ENCODE measurements around the gene ABCG1. TPM values are rescaled to one million over a fixed set of nuclear protein-coding genes. Genes with fewer than 3 reads are reported as not detected.

The ABCG1 gene
- polyA plus RNA-seq, 1 donor from 2014 or later: 11.6 TPM

DNA sequence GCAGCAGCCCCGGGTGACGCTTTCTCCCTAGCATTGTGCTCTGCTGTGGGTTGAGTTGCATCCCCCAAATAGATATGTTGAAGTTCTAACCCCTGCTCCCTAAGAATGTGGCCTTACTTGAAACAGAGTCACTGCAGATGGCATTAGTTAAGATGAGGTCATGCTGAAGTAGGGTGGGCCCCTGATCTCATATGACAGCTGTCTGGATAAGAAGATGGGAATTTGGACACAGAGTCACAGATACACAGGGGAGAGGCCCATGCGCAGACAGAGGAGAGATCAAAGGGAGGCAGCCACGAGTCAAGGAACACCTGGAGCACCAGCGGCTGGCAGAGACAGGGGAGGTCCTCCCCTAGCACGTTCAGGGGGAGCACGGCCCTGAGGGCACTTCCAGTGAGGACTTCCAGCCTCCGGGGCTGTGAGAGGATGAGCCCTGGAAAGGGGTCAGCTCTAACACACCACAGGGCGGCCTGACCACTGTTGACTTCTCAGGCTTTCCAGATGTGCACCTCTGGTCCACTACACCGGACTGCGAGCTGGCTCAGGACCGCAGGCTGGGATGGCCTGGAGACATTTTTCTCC lies 46.4 kb downstream of the ABCG1 start:
- Mint-ChIP-seq H3K4me1 (peaks cover 8 to 12% (median 8%) of the 10 kb centered on the region in 3 donors), H3K27me3 (peaks cover 2% of the 10 kb centered on the region), H3K9me3 (no peaks in the 10 kb centered on the region), H3K27ac (no peak overlapping the region), H3K36me3 (peaks cover 7% of the 10 kb centered on the region), H3K4me3 (no peak overlapping the region)

DNA sequence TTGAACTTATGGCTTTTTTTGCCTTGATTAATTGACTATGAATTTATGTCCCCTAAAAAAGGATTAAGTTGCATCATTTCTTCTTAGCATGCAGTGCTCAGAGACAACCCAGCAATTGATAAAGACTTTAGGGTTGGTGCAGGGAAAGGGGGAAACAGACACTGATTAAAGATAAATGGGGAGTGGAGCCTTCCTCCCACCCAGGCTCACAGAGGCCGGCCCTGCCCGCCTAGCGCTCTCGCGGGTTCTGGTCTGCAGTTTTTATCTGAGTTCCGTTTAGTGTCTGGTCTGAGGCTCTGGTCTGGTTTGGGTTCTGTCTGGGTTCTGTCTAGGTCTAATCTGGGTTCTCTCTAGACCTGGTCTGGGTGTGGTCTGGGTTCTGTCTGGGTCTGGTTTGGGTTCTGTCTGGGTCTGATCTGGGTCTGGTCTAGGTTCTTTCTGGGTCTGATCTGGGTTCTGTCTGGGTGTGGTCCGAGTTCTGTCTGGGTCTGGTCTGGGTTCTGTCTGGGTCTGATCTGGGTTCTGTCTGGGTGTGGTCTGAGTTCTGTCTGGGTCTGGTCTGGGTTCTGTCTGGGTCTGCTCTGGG lies 48.1 kb downstream of the ABCG1 start:
- peaks cover 2% of the 10 kb centered on the region for H3K27me3 Mint-ChIP-seq
- peak overlapping the region in 1 of 4 donors; percentile 18 for H3K4me3 Mint-ChIP-seq
- peak overlapping the region in 1 of 3 donors; percentile 80 for H3K27ac Mint-ChIP-seq
- peaks cover 6 to 11% (median 8%) of the 10 kb centered on the region in 3 donors for H3K4me1 Mint-ChIP-seq
- no peaks in the 10 kb centered on the region for H3K9me3 Mint-ChIP-seq
- H3K36me3 Mint-ChIP-seq: peaks cover 7% of the 10 kb centered on the region

DNA sequence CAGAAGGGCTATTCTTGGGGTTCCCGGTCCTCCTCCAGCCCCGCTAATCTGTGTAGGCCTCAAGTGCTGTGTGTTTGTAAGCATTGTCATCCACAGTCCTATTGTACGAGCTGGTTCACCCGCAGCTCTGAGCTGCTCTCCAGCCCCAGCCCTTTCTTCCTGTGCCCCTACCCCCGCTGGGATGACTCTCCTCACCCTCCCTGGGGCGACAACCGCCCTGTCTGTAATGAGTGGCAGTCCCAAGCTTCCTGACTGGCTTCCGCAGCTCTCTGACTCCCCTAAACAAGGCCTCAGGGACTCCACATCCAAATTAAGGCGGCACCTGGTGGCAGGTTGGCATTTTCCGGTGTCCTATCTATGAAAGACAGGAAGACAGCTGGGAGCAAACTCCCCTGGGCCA lies 50.4 kb downstream of the ABCG1 start:
- Mint-ChIP-seq H3K4me3 (no peak overlapping the region), H3K27me3 (peaks cover 2% of the 10 kb centered on the region), H3K36me3 (peaks cover 5% of the 10 kb centered on the region), H3K4me1 (peaks cover 6 to 9% (median 8%) of the 10 kb centered on the region in 3 donors), H3K27ac (peak overlapping the region in 1 of 3 donors; percentile 47), H3K9me3 (no peaks in the 10 kb centered on the region)

DNA sequence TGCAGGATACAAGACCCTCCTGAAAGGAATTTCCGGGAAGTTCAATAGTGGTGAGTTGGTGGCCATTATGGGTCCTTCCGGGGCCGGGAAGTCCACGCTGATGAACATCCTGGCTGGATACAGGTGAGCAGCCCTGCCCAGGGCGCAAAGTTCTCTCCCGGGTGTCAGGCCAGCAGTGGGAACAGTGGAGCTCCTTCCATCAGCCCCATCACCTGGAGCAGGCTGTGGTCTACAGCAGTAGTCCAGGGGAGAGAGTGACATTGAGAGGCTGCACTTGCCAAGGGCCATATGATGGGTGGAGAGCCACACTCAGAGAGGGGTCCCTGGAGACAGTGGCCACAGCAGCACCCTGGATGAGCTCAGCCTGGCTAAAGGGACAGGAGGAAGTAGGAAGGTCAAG lies 52.1 kb downstream of the ABCG1 start:
- Mint-ChIP-seq H3K27ac (no peak overlapping the region), H3K36me3 (peaks cover 2% of the 10 kb centered on the region), H3K9me3 (no peaks in the 10 kb centered on the region), H3K4me3 (no peak overlapping the region), H3K27me3 (peaks cover 2% of the 10 kb centered on the region), H3K4me1 (peaks cover 5 to 9% (median 8%) of the 10 kb centered on the region in 3 donors)

DNA sequence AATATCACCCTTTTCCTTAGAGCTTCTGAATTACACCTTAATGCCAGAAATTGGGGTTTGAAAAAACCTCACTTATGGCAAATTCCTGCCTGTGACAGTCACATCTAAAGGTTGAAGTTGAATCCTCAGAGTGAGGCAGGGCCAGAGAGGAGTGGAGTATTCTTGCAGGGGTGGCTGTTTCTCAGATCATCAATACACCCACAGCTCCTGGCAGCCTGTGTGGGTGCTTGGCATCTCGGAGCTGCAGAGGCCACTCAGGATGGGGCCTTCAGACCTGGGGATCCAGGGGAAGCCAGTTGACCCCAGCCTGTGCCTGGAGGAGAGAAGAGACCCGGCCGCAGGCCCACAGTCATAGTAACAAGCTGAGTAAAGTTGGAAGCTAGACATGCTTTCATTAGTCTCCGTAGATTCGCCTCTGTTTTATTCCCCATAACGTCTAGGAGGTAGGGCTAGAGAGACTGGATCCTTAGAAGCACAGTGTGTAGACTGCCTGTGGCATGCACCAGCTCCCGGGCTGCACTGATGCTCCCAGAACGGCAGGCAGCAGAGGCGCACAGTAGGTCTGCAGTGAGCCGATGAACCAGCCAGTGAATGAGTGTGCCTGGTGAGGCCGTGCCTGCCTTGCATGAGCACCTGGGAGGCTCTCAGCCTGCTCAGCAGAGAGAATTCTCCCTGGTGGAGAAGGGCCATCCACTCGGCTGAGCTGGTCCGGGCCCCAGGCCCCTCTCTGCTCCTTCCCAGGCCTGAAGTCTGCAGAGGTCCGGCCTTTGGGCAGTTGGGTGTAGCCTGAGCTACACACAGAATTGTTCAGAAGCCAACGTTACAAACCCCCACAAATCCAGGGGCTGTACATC lies 53.4 kb downstream of the ABCG1 start:
- Mint-ChIP-seq H3K27ac (no peak overlapping the region), H3K9me3 (no peaks in the 10 kb centered on the region), H3K27me3 (peaks cover 2% of the 10 kb centered on the region), H3K36me3 (peaks cover 3% of the 10 kb centered on the region), H3K4me3 (peak overlapping the region in 1 of 4 donors; percentile 56), H3K4me1 (peaks cover 0 to 5% (median 4%) of the 10 kb centered on the region in 3 donors)

DNA sequence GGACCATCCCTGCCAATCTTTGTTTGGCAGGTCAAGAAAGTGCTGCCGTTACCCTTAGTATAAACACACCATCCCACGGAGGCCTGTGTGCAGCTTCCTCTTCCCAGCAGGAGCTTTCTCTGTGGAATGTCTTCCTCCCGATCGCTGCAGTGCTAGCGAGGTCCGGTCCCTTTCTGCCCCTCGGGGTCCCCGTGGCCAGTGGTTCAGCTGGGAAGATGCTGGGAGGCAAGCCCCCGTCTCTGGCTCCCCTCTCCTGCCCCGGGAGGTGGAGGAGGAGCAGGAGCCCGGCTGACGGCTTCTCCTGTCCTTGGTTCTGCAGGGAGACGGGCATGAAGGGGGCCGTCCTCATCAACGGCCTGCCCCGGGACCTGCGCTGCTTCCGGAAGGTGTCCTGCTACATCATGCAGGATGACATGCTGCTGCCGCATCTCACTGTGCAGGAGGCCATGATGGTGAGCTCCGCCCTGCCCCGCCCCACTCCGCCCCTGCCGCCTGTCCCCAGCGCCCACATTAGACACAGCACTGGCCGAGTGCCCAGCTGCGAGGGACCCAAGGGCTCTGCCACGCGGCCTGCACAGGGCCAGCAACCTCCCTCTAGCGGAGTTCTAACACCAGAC lies 54.2 kb downstream of the ABCG1 start:
- H3K4me3 Mint-ChIP-seq: no peak overlapping the region
- H3K36me3 Mint-ChIP-seq: peaks cover 7% of the 10 kb centered on the region
- H3K27ac Mint-ChIP-seq: no peak overlapping the region
- H3K4me1 Mint-ChIP-seq: peaks cover 0 to 2% (median 0%) of the 10 kb centered on the region in 3 donors
- H3K9me3 Mint-ChIP-seq: no peaks in the 10 kb centered on the region
- peaks cover 2% of the 10 kb centered on the region for H3K27me3 Mint-ChIP-seq

DNA sequence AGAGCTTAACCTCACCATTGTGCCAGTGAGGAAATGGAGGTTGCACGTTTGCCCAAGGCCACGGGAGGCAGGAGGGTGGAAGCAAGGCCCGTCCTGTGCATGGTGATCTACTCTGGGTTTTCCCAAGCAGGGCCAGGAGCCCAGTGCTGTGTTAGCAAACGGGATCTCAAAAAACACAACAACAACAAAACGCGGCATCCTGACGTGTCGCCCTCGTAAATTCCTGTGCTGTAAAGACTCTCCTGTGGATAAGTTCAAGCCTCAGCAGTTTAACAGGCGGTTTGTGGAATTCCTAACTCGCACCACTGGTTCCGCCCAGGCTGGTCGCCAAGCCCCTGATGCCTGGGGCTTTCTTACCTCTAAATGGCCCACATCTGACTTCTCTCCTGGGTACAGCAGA lies 57.1 kb downstream of the ABCG1 start:
- Mint-ChIP-seq H3K36me3 (peaks cover 11% of the 10 kb centered on the region), H3K4me3 (no peak overlapping the region), H3K4me1 (no peaks in the 10 kb centered on the region), H3K9me3 (no peaks in the 10 kb centered on the region), H3K27me3 (peaks cover 2% of the 10 kb centered on the region), H3K27ac (no peak overlapping the region)

DNA sequence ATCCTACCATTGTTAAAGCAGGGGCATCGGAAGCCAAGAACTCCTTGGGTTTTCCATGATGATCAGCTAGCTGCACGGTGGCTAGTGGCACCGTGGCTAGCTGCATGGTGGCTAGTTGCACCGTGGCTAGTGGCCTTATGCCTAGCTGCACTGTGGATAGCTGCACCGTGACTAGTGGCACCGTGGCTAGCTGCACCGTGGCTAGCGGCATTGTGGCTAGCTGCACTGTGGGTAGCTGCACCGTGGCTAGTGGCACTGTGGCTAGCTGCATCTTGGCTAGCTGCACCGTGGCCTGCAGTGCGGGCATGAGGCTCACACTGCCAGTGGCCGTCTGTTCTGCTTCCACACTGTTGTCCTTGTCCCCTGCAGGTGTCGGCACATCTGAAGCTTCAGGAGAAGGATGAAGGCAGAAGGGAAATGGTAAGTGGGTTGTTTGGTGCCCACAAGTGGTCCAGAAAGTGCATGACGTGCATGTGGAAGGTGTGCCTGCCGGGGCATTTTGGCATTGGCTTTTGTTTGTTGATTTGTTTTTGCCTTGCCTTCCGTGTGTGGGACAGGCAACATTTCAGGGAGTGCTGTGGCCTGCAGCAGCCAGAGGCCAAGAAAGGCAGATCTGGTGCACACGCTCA lies 57.7 kb downstream of the ABCG1 start:
- H3K36me3 Mint-ChIP-seq: peaks cover 11% of the 10 kb centered on the region
- H3K27ac Mint-ChIP-seq: peak overlapping the region in 1 of 3 donors; percentile 37
- H3K9me3 Mint-ChIP-seq: no peaks in the 10 kb centered on the region
- peaks cover 2% of the 10 kb centered on the region for H3K27me3 Mint-ChIP-seq
- no peaks in the 10 kb centered on the region for H3K4me1 Mint-ChIP-seq
- H3K4me3 Mint-ChIP-seq: no peak overlapping the region

DNA sequence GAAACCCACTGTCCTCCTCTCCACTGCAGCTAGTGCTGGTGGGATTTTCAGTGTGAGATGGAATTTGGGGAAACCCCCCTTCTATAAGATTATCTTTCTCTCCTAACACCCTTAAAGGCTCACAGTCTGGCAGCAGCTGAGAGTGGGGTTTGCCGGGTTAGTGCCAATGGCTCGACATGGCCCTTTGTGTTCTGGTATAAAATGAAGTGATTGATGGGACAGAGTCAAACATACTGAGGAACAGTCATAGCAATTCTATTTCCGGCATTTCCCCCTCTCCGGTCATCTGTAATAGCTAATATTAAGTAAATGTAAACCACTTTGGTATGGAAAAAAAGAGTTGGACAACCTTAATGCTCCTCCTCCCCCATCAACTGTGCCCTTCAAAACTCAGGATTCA lies 58.7 kb downstream of the ABCG1 start:
- no peak overlapping the region for H3K4me3 Mint-ChIP-seq
- H3K9me3 Mint-ChIP-seq: no peaks in the 10 kb centered on the region
- peak overlapping the region in 1 of 3 donors; percentile 37 for H3K27ac Mint-ChIP-seq
- peaks cover 12% of the 10 kb centered on the region for H3K36me3 Mint-ChIP-seq
- peaks cover 2% of the 10 kb centered on the region for H3K27me3 Mint-ChIP-seq
- H3K4me1 Mint-ChIP-seq: no peaks in the 10 kb centered on the region

DNA sequence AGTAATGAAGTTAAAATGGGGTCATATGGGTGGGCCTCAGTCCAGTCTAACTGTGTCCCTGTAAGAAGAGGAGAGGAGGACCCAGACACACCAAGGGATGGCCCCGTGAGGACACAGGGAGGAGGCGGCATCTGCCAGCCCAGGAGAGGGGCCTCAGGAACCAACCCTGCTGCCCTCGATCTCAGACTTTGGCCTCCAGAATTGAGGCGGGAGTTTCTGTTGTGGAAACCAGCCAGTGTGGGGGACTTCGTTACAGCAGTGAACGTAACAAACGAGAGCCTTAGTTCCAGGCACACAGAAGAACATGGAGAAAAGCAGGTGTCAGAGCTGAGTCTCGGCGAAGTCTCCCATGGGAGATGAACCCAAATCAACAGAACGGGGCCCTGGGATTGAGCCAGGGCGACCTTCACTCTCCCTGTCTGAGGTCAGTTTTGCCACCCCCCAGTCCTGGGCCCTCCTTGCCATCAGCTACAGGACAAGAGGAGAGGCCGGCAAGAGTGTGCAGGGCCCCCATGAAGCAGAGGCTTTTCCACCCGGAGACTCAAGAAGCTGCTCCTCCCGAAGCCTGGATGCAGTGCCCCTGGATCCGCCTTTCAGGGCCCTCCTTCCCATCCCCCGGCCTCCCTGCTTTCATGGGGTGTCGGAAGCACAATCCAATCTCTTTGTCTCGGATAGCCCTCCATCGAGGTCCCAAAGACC lies 59.7 kb downstream of the ABCG1 start:
- peak overlapping the region in 1 of 3 donors; percentile 37 for H3K27ac Mint-ChIP-seq
- no peak overlapping the region for H3K4me3 Mint-ChIP-seq
- no peaks in the 10 kb centered on the region for H3K9me3 Mint-ChIP-seq
- peaks cover 2% of the 10 kb centered on the region for H3K27me3 Mint-ChIP-seq
- peaks cover 0 to 1% (median 0%) of the 10 kb centered on the region in 3 donors for H3K4me1 Mint-ChIP-seq
- H3K36me3 Mint-ChIP-seq: peaks cover 13% of the 10 kb centered on the region

DNA sequence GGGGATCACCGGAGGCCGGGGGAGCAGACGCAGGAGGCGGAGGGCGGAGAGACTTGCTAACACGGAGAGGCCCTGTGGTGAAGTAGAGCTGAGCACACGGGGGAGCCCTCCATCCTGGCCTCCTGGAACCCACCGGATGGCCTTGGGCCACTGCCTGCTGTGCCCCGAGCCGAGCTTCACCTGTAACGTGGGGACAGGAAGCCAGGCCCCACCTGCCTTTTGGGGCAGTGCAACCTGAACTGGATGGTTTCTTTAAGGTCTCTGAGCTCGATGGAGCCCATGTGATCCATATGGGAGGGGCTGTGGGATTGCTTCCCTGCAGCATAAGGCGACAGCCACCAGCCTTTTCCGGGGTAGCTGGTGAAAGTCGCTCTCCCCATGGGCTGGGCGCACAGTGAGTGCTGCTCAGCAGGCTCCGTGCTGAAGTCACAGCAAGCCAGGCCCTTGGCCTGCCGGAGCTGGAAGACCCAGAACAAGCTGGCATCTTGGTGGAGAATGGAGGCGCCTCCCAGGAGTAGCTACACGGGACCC lies 60.5 kb downstream of the ABCG1 start:
- Mint-ChIP-seq H3K9me3 (no peaks in the 10 kb centered on the region), H3K27ac (no peak overlapping the region), H3K4me3 (no peak overlapping the region), H3K27me3 (peaks cover 2% of the 10 kb centered on the region), H3K36me3 (peaks cover 13% of the 10 kb centered on the region), H3K4me1 (peaks cover 0 to 1% (median 0%) of the 10 kb centered on the region in 3 donors)

DNA sequence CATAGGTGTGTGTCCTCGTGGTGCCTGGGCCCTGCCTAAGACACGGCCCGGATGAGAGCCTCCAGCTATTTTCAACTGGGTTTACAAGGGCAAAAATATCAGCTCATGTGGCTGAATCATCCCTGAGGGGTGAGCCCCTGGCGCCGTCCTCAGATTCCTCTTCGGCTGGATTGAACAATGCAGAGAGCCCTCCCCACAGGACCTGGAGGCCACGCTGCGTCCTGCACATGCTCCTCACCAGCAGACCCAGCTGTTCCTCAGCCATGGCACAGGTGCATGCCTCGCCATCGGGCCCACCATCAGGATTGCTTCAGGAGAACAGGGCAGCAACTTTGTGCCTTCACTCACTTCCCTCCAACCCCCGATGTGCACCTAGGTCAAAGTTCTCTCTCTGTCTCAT lies 60.9 kb downstream of the ABCG1 start:
- no peak overlapping the region for H3K27ac Mint-ChIP-seq
- no peaks in the 10 kb centered on the region for H3K9me3 Mint-ChIP-seq
- peaks cover 0 to 1% (median 0%) of the 10 kb centered on the region in 3 donors for H3K4me1 Mint-ChIP-seq
- peaks cover 13% of the 10 kb centered on the region for H3K36me3 Mint-ChIP-seq
- H3K27me3 Mint-ChIP-seq: peaks cover 2% of the 10 kb centered on the region
- no peak overlapping the region for H3K4me3 Mint-ChIP-seq

DNA sequence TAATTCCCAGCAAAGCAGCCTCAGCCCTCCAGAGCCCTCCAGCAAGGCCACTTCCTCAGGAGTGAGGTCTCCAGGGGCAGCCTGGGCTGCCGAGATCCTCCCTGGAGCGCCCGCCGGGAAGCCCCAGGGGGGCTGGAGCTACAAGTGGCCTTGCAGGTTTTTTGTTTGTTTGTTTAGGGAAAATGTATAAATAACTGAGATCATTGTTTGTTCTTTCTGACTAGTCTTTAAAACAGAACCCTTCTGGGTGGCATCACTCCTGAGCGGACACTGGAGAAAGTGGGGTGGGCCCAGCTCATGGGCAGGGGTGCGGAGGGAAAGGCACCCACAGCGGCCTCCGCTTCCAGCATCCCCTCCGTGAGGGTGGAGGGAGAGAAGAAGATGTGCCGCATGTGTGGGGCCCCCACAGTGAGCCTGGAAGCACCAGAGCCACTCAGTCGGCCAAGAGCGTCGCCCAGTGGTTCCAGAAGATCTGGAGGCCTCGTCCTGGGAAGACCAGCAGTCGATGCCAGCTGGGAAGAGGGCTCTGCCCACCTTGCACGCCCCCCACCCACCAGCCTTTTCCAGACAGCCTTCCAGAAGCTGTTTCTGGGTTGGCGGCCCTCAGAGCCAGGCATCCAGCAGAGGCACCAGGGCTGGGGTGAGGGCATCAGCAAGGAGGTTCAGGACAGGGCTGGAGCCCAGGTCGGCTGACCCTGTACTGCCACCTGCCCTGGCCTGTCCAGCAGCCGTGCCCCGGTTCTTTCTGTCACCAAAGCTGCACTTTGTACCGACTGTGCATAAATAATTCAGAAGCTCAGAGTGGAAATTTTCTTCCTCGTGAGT lies 61.6 kb downstream of the ABCG1 start:
- Mint-ChIP-seq H3K4me1 (peaks cover 2 to 6% (median 3%) of the 10 kb centered on the region in 3 donors), H3K9me3 (no peaks in the 10 kb centered on the region), H3K4me3 (no peak overlapping the region), H3K36me3 (peaks cover 13% of the 10 kb centered on the region), H3K27ac (peak overlapping the region in 1 of 3 donors; percentile 53), H3K27me3 (peaks cover 2% of the 10 kb centered on the region)

Data from IgD-negative memory B cell (primary cell).